ENCODE measurements around the gene SF3B6.
A peak's percentile ranks its signal among the peaks of the same experiment; 100 is the strongest.

SF3B6 gene

DNA sequence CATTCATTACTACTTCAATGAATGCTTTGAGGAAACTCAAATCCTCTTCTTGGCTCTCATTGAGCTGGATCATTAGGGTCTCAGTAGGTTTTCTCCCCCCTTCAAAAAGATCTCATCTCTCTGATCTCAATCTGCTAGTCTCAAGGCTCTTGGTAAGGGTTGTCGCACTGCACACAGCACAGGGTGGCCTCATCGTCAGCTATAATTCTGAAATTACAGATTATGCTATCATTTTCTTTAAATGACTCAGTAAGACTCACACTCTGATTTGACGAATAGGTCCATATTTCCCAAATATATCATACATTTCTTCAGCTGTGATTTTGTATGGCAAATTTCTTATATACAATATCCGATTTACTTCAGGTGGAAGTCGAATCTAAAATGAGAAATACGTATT is 2.3 kb downstream of the SF3B6 start:
- peak overlapping the region; percentile 4 for H3K4me3 ChIP-seq (ENCODE audit: low read depth, low read length)
- no peak for TF ChIP-seq MAX (IDR thresholded peaks at IDR 0.05; ENCODE audit: low read depth, low read length)
- no peak for TF ChIP-seq MYC (IDR thresholded peaks at IDR 0.05; ENCODE audit: low read depth, low read length)
- TF ChIP-seq POLR2A (IDR thresholded peaks at IDR 0.05; ENCODE audit: extremely low read depth, insufficient read length), result no peak
- TF ChIP-seq, protein P1, sequence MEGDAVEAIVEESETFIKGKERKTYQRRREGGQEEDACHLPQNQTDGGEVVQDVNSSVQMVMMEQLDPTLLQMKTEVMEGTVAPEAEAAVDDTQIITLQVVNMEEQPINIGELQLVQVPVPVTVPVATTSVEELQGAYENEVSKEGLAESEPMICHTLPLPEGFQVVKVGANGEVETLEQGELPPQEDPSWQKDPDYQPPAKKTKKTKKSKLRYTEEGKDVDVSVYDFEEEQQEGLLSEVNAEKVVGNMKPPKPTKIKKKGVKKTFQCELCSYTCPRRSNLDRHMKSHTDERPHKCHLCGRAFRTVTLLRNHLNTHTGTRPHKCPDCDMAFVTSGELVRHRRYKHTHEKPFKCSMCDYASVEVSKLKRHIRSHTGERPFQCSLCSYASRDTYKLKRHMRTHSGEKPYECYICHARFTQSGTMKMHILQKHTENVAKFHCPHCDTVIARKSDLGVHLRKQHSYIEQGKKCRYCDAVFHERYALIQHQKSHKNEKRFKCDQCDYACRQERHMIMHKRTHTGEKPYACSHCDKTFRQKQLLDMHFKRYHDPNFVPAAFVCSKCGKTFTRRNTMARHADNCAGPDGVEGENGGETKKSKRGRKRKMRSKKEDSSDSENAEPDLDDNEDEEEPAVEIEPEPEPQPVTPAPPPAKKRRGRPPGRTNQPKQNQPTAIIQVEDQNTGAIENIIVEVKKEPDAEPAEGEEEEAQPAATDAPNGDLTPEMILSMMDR (IDR thresholded peaks at IDR 0.05; ENCODE audit: low read depth, low read length), result no peak
- no peak for DNase-seq (ENCODE audit: low read depth)

DNA sequence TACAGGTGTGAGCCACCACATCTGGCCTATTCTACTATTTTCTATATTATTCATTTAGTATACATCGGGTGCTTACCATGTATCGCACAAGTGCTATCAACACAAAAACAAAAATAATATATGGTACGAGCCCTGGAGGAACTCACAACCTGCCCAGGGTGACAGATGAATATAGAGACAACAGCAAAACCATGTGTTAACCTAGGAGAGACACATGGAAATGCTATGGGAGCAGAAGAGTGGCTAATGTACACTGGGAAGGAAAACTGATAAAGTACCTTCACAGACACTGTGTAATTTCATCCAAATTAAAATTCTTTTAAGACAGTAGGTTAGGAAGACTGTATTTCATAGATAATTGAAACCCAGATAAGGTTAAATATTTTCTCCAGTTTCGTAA is 3.9 kb downstream of the SF3B6 start:
- no peak for DNase-seq (ENCODE audit: low read depth)
- H3K4me3 ChIP-seq (ENCODE audit: low read depth, low read length), result no peak overlapping the region
- TF ChIP-seq, protein P1 (IDR thresholded peaks at IDR 0.05; ENCODE audit: low read depth, low read length), result no peak
- TF ChIP-seq MYC (IDR thresholded peaks at IDR 0.05; ENCODE audit: low read depth, low read length), result no peak
- no peak for TF ChIP-seq MAX (IDR thresholded peaks at IDR 0.05; ENCODE audit: low read depth, low read length)
- no peak for TF ChIP-seq POLR2A (IDR thresholded peaks at IDR 0.05; ENCODE audit: extremely low read depth, insufficient read length)

GRCh38 chr2:24065341-24065740 is 10.8 kb downstream of the SF3B6 start:
- TF ChIP-seq, protein P1 (IDR thresholded peaks at IDR 0.05; ENCODE audit: low read depth, low read length), result no peak
- no peak for TF ChIP-seq POLR2A (IDR thresholded peaks at IDR 0.05; ENCODE audit: extremely low read depth, insufficient read length)
- no peak for TF ChIP-seq MYC (IDR thresholded peaks at IDR 0.05; ENCODE audit: low read depth, low read length)
- TF ChIP-seq MAX (IDR thresholded peaks at IDR 0.05; ENCODE audit: low read depth, low read length), result no peak
- H3K4me3 ChIP-seq (ENCODE audit: low read depth, low read length), result no peak overlapping the region
- no peak for DNase-seq (ENCODE audit: low read depth)

DNA sequence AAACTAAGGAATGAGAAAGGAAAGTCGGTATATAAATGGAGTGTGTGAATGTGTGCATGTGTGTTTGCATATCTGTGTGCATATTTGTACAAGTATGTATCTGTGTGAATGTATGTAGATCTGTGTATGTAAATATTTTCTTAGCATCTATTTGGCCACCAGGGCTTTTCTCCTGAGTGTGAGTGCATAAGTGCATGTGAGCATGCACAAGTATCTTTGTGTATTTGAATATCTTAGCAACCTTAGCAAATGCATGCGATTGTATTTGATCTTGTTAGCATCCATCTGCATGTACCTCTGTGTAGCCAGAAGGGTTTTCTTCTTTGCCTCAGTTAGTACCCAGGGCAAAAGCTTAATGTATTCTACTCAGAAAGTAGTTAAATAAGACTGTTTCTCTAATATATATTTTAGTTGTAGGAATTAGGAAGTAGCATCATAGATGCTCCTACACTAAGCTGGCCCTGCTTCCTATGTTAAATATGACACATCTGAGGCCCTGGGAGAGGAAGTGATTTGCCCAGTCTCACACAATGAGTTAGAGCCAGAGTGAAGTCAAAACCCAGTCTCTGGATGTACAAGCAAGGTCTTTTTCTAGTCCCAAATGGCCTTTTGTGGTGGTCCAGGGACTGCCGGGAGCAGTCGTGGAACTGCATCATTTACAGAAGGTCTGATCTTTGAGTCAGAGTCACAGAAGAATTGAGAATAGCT is 17.4 kb downstream of the SF3B6 start:
- no peak overlapping the region for H3K4me3 ChIP-seq (ENCODE audit: low read depth, low read length)
- no peak for DNase-seq (ENCODE audit: low read depth)
- no peak for TF ChIP-seq POLR2A (IDR thresholded peaks at IDR 0.05; ENCODE audit: extremely low read depth, insufficient read length)
- no peak for TF ChIP-seq MYC (IDR thresholded peaks at IDR 0.05; ENCODE audit: low read depth, low read length)
- TF ChIP-seq MAX (IDR thresholded peaks at IDR 0.05; ENCODE audit: low read depth, low read length), result no peak
- TF ChIP-seq, protein P1 (IDR thresholded peaks at IDR 0.05; ENCODE audit: low read depth, low read length), result no peak

DNA sequence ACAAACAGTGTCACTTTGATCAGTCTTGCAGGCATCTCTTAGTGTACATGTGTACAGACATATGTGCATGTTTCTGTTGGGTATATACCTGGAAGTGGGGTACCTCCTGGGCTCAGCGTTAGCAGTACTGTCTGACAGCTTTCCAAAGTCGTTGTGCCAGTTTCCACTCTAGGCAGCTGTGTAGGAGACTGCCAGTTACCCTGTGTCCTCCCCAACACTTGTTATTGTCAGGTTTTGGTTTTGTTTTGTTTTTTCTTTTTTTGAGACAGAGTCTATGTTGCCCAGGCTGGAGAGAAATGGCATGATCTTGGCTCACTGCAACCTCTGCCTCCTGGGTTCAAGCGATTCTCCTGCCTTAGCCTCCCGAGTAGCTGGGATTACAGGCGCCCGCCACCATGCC is 20.4 kb downstream of the SF3B6 start:
- no peak overlapping the region for H3K4me3 ChIP-seq (ENCODE audit: low read depth, low read length)
- TF ChIP-seq POLR2A (IDR thresholded peaks at IDR 0.05; ENCODE audit: extremely low read depth, insufficient read length) (no peak), MYC (IDR thresholded peaks at IDR 0.05; ENCODE audit: low read depth, low read length) (no peak), MAX (IDR thresholded peaks at IDR 0.05; ENCODE audit: low read depth, low read length) (no peak)
- TF ChIP-seq, protein P1 (IDR thresholded peaks at IDR 0.05; ENCODE audit: low read depth, low read length), result no peak
- no peak for DNase-seq (ENCODE audit: low read depth)

Data from NB4 (cell line).